Activated naive CD8-positive, alpha-beta T cell (primary cell): ENCODE data around the gene APBB2.

Experiments used
- H3K27ac Mint-ChIP-seq: one replicate; pipeline ENCODE4 v1.8.0; 2021; ENCODE audit warnings: mixed read lengths
- H3K27me3 Mint-ChIP-seq: one replicate; pipeline ENCODE4 v1.8.0; 2021; ENCODE audit warnings: mixed read lengths
- H3K36me3 Mint-ChIP-seq: one replicate; pipeline ENCODE4 v1.8.0; 2021; ENCODE audit warnings: mixed read lengths
- H3K4me1 Mint-ChIP-seq: one replicate; pipeline ENCODE4 v1.8.0; 2021; ENCODE audit warnings: low read depth, mixed read lengths
- H3K4me3 Mint-ChIP-seq: one replicate; pipeline ENCODE4 v1.8.0; 2021; ENCODE audit warnings: mild to moderate bottlenecking, mixed read lengths
- H3K9me3 Mint-ChIP-seq: one replicate; pipeline ENCODE4 v1.8.0; 2021; ENCODE audit warnings: low read depth, mixed read lengths

APBB2 gene

GRCh38 chr4:40991908-40992307 lies 222.4 kb downstream of the APBB2 start:
- Mint-ChIP-seq H3K9me3 (no peaks in the 10 kb centered on the region), H3K36me3 (no peaks in the 10 kb centered on the region), H3K4me3 (no peak overlapping the region), H3K4me1 (no peaks in the 10 kb centered on the region), H3K27me3 (peaks cover 2% of the 10 kb centered on the region), H3K27ac (no peak overlapping the region)

GRCh38 chr4:40990899-40991265 lies 223.5 kb downstream of the APBB2 start:
- H3K4me3 Mint-ChIP-seq: no peak overlapping the region
- H3K9me3 Mint-ChIP-seq: no peaks in the 10 kb centered on the region
- peaks cover 2% of the 10 kb centered on the region for H3K27me3 Mint-ChIP-seq
- no peaks in the 10 kb centered on the region for H3K4me1 Mint-ChIP-seq
- H3K36me3 Mint-ChIP-seq: no peaks in the 10 kb centered on the region
- no peak overlapping the region for H3K27ac Mint-ChIP-seq

- Mint-ChIP-seq H3K4me1 (no peaks in the 10 kb centered on the region), H3K36me3 (no peaks in the 10 kb centered on the region)
Observed at GRCh38 chr4:40990236-40990898, 224.0 kb downstream of the APBB2 start.

GRCh38 chr4:40987151-40987550 lies 227.2 kb downstream of the APBB2 start:
- H3K36me3 Mint-ChIP-seq: no peaks in the 10 kb centered on the region
- H3K4me1 Mint-ChIP-seq: no peaks in the 10 kb centered on the region
- H3K4me3 Mint-ChIP-seq: no peak overlapping the region
- H3K27ac Mint-ChIP-seq: no peak overlapping the region
- no peaks in the 10 kb centered on the region for H3K9me3 Mint-ChIP-seq
- H3K27me3 Mint-ChIP-seq: peaks cover 2% of the 10 kb centered on the region

More at GRCh38 chr4:40990236-40990898, 224.0 kb downstream of the APBB2 start:
- Mint-ChIP-seq H3K9me3 (no peaks in the 10 kb centered on the region), H3K27ac (no peak overlapping the region), H3K27me3 (peaks cover 2% of the 10 kb centered on the region), H3K4me3 (no peak overlapping the region)

- no peak overlapping the region for H3K27ac Mint-ChIP-seq
- H3K27me3 Mint-ChIP-seq: peaks cover 3% of the 10 kb centered on the region
- H3K36me3 Mint-ChIP-seq: no peaks in the 10 kb centered on the region
- H3K9me3 Mint-ChIP-seq: no peaks in the 10 kb centered on the region
- no peaks in the 10 kb centered on the region for H3K4me1 Mint-ChIP-seq
- H3K4me3 Mint-ChIP-seq: no peak overlapping the region
Observed at GRCh38 chr4:40986375-40986774, 228.0 kb downstream of the APBB2 start.

- H3K36me3 Mint-ChIP-seq: no peaks in the 10 kb centered on the region
- H3K4me3 Mint-ChIP-seq: no peak overlapping the region
- H3K27ac Mint-ChIP-seq: no peak overlapping the region
- H3K4me1 Mint-ChIP-seq: no peaks in the 10 kb centered on the region
- H3K9me3 Mint-ChIP-seq: no peaks in the 10 kb centered on the region
- peaks cover 6% of the 10 kb centered on the region for H3K27me3 Mint-ChIP-seq
Observed at GRCh38 chr4:40984051-40984450, 230.3 kb downstream of the APBB2 start.

GRCh38 chr4:40980318-40980883 lies 233.9 kb downstream of the APBB2 start:
- peaks cover 10% of the 10 kb centered on the region for H3K9me3 Mint-ChIP-seq
- H3K27ac Mint-ChIP-seq: no peak overlapping the region
- H3K36me3 Mint-ChIP-seq: no peaks in the 10 kb centered on the region
- H3K27me3 Mint-ChIP-seq: peaks cover 4% of the 10 kb centered on the region
- no peak overlapping the region for H3K4me3 Mint-ChIP-seq
- no peaks in the 10 kb centered on the region for H3K4me1 Mint-ChIP-seq

GRCh38 chr4:40978548-40978947 lies 235.8 kb downstream of the APBB2 start:
- Mint-ChIP-seq H3K27me3 (peaks cover 11% of the 10 kb centered on the region), H3K36me3 (no peaks in the 10 kb centered on the region), H3K9me3 (peaks cover 10% of the 10 kb centered on the region), H3K27ac (no peak overlapping the region), H3K4me3 (no peak overlapping the region), H3K4me1 (no peaks in the 10 kb centered on the region)

GRCh38 chr4:40976343-40976742 lies 238.0 kb downstream of the APBB2 start:
- peaks cover 16% of the 10 kb centered on the region for H3K27me3 Mint-ChIP-seq
- H3K4me1 Mint-ChIP-seq: no peaks in the 10 kb centered on the region
- no peak overlapping the region for H3K4me3 Mint-ChIP-seq
- H3K9me3 Mint-ChIP-seq: peaks cover 10% of the 10 kb centered on the region
- H3K36me3 Mint-ChIP-seq: no peaks in the 10 kb centered on the region
- H3K27ac Mint-ChIP-seq: no peak overlapping the region

- no peak overlapping the region for H3K4me3 Mint-ChIP-seq
- no peak overlapping the region for H3K27ac Mint-ChIP-seq
- no peaks in the 10 kb centered on the region for H3K4me1 Mint-ChIP-seq
- H3K9me3 Mint-ChIP-seq: peaks cover under 1% of the 10 kb centered on the region
- peaks cover 14% of the 10 kb centered on the region for H3K27me3 Mint-ChIP-seq
- no peaks in the 10 kb centered on the region for H3K36me3 Mint-ChIP-seq
Observed at GRCh38 chr4:40972722-40973121, 241.6 kb downstream of the APBB2 start.

- H3K4me1 Mint-ChIP-seq: no peaks in the 10 kb centered on the region
- H3K27me3 Mint-ChIP-seq: peaks cover 14% of the 10 kb centered on the region
- no peak overlapping the region for H3K27ac Mint-ChIP-seq
- no peak overlapping the region for H3K4me3 Mint-ChIP-seq
- no peaks in the 10 kb centered on the region for H3K9me3 Mint-ChIP-seq
- no peaks in the 10 kb centered on the region for H3K36me3 Mint-ChIP-seq
Observed at GRCh38 chr4:40971338-40971737, 243.0 kb downstream of the APBB2 start.

- Mint-ChIP-seq H3K9me3 (no peaks in the 10 kb centered on the region), H3K4me1 (no peaks in the 10 kb centered on the region), H3K36me3 (no peaks in the 10 kb centered on the region), H3K27ac (no peak overlapping the region), H3K27me3 (peaks cover 9% of the 10 kb centered on the region), H3K4me3 (no peak overlapping the region)
Observed at GRCh38 chr4:40969501-40969900, 244.8 kb downstream of the APBB2 start.

- H3K9me3 Mint-ChIP-seq: no peaks in the 10 kb centered on the region
- H3K4me1 Mint-ChIP-seq: no peaks in the 10 kb centered on the region
- H3K27ac Mint-ChIP-seq: no peak overlapping the region
- H3K27me3 Mint-ChIP-seq: peaks cover 4% of the 10 kb centered on the region
- H3K36me3 Mint-ChIP-seq: no peaks in the 10 kb centered on the region
- H3K4me3 Mint-ChIP-seq: no peak overlapping the region
Observed at GRCh38 chr4:40967550-40967949, 246.8 kb downstream of the APBB2 start.

- no peak overlapping the region for H3K27ac Mint-ChIP-seq
- H3K4me3 Mint-ChIP-seq: no peak overlapping the region
- H3K4me1 Mint-ChIP-seq: no peaks in the 10 kb centered on the region
- no peaks in the 10 kb centered on the region for H3K9me3 Mint-ChIP-seq
- no peaks in the 10 kb centered on the region for H3K36me3 Mint-ChIP-seq
- peaks cover 2% of the 10 kb centered on the region for H3K27me3 Mint-ChIP-seq
Observed at GRCh38 chr4:40966091-40966490, 248.3 kb downstream of the APBB2 start.

GRCh38 chr4:40963897-40964478 lies 250.4 kb downstream of the APBB2 start:
- no peaks in the 10 kb centered on the region for H3K4me1 Mint-ChIP-seq
- H3K27me3 Mint-ChIP-seq: peaks cover 2% of the 10 kb centered on the region
- no peaks in the 10 kb centered on the region for H3K9me3 Mint-ChIP-seq
- H3K4me3 Mint-ChIP-seq: no peak overlapping the region
- H3K27ac Mint-ChIP-seq: no peak overlapping the region
- no peaks in the 10 kb centered on the region for H3K36me3 Mint-ChIP-seq
